Measurements from ENCODE around the gene SURF2.

The SURF2 gene

GRCh38 chr9:133403766-133404453, 47.6 kb downstream of the SURF2 start:
- DNase-seq: peak; percentile 47

- no peak for DNase-seq
Measured at GRCh38 chr9:133404454-133405002, 48.2 kb downstream of the SURF2 start.

GRCh38 chr9:133405508-133406438, 49.4 kb downstream of the SURF2 start:
- no peak for DNase-seq

- peak; percentile 51 for DNase-seq
Measured at GRCh38 chr9:133406480-133407307, 50.3 kb downstream of the SURF2 start.

- no peak for DNase-seq
Measured at GRCh38 chr9:133408042-133408441, 51.7 kb downstream of the SURF2 start.

All from NCI-H748 treated with DMSO at 0.1 percent for 48 hours (cell line).